HG03095 (cell line): ENCODE measurements around the gene BBS7.
A peak's percentile ranks its signal among the peaks of the same experiment; 100 is the strongest.

Source experiments
- ATAC-seq: cut with Tn5 transposase; IDR thresholded peaks from one replicate; pipeline ENCODE4 v1.9.1; 2021; ENCODE audit warnings: moderate library complexity; ENCODE audit not compliant: unreplicated experiment

The BBS7 gene

GRCh38 chr4:121794505-121795188, 75.6 kb downstream of the BBS7 start:
- no peak for ATAC-seq

GRCh38 chr4:121792966-121793365, 77.3 kb downstream of the BBS7 start:
- no peak for ATAC-seq

GRCh38 chr4:121791481-121791880, 78.8 kb downstream of the BBS7 start:
- ATAC-seq: no peak

GRCh38 chr4:121790976-121791375, 79.3 kb downstream of the BBS7 start:
- no peak for ATAC-seq

- ATAC-seq: no peak
Observed at GRCh38 chr4:121789960-121790829, 80.1 kb downstream of the BBS7 start.

GRCh38 chr4:121789455-121789854, 80.8 kb downstream of the BBS7 start:
- ATAC-seq: no peak

- ATAC-seq: peak; percentile 91
Observed at GRCh38 chr4:121788896-121789295, 81.4 kb downstream of the BBS7 start.

- ATAC-seq: no peak
Observed at GRCh38 chr4:121786221-121786620, 84.1 kb downstream of the BBS7 start.

- ATAC-seq: no peak
Observed at GRCh38 chr4:121785479-121785878, 84.8 kb downstream of the BBS7 start.

- no peak for ATAC-seq
Observed at GRCh38 chr4:121784975-121785374, 85.3 kb downstream of the BBS7 start.

- ATAC-seq: no peak
Observed at GRCh38 chr4:121784401-121784800, 85.9 kb downstream of the BBS7 start.

- no peak for ATAC-seq
Observed at GRCh38 chr4:121783210-121783609, 87.1 kb downstream of the BBS7 start.

- no peak for ATAC-seq
Observed at GRCh38 chr4:121778991-121779628, 91.2 kb downstream of the BBS7 start.

GRCh38 chr4:121777625-121778024, 92.6 kb downstream of the BBS7 start:
- peak; percentile 70 for ATAC-seq

GRCh38 chr4:121776610-121777401, 93.5 kb downstream of the BBS7 start:
- no peak for ATAC-seq
